Sciatic nerve (tissue), 2 donors: ENCODE measurements around the gene TMEM38B. TPM values are rescaled to one million over a fixed set of nuclear protein-coding genes. Genes with fewer than 3 reads are reported as not detected.

Experiments used
- ATAC-seq: fragments of 200-7000 bp; cut with Tn5 transposase; one replicate; pipeline ENCODE4 v1.9.1; 2020; ENCODE audit warnings: mild to moderate bottlenecking, moderate library complexity
- DNase-seq: peaks from one replicate; pipeline ENCODE4 v3.0.0-alpha.2; 2020; ENCODE audit warnings: low spot score
- intact Hi-C: fragments of 100-400 bp; cut with DNase I; formaldehyde crosslinking; loops from one replicate; pipeline ENCODE4 v1.14.2; 2022
- total RNA-seq: library from RNA; stranded (reverse); fragmentation: NEBNext Ultra II Directional; extraction: Animal tissue kit (Norgen Biotek cat#: 25700); gene quantifications from one replicate; pipeline ENCODE4 v1.2.1, GENCODE V29; 2021
- donor health status: DM: no; HTN: no; CAD: no.
- donor health status: DM: no; HTN: no; CAD: no.

TMEM38B gene, protein sequence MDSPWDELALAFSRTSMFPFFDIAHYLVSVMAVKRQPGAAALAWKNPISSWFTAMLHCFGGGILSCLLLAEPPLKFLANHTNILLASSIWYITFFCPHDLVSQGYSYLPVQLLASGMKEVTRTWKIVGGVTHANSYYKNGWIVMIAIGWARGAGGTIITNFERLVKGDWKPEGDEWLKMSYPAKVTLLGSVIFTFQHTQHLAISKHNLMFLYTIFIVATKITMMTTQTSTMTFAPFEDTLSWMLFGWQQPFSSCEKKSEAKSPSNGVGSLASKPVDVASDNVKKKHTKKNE
- total RNA-seq: 9.5 TPM

DNA sequence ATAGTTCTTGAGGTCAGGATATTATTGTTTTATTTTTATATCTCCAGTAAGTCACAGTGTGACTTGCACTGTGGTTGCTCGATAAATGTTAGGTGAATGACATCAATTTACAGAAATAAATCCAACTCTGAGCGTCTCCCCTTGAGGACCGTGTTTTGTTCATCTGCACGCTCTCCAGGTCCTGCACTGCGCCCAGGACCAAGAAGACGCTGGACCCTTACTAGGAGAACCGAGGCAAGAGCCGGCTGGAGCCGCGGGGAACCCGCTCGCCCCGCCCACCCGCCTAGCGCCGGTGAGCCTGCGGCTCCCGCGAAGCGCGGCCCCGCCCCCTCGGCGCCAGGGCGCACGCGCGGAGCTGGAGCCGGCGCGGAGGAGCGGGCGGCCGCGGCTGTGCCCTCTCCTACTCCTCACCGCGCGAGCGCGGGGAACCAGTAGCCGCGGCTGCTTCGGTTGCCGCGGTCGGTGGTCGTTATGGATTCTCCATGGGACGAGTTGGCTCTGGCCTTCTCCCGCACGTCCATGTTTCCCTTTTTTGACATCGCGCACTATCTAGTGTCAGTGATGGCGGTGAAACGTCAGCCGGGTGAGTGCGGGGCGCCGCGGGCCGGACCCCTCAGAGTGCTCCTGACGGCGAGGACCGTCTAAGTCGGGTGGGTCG lies at the start of gene TMEM38B:
Gene TMEM38B, plus strand, starts transcription at position 352 of the 658 bp plus-strand sequence. Its CDS starts 120 bp downstream, at position 472.
- ATAC-seq (peak; percentile 97), DNase-seq (peak; percentile 83)
- intact Hi-C loops: no loop called here

DNA sequence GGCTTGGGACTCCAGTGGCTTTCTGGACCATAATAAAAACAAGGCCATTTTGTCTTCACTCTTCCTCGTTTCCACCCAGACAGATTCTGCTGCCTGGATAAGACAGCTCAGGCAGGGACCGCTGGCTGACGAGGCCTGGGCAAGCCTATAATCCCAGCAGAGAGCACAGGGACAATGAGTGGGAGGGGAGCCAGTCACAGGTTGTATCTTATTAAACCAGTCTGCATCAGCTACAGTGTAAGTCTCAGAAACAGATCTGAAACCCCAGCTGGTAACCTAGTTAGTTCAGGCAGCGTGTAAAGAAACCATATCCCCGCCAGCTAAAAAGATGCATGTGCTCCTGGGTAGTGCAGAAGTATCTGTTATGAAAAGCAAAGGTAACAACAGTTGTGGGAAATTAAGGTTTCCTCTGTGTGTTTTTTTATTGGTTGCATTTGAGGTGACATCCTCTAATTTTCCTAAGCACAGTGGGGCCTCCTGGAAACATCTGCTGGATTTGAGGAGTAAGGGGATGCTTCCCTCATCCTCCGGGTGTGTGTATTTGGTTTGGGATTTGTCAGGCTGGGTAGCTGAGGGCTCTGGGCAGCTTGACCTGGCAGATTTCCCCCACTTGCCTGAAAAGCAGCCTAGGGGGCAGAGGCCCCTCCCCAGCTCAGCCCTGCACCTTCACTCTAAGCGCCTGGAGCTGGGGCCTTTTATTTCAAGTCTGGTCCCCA lies 47.3 kb upstream of the TMEM38B start:
- DNase-seq (no peak), ATAC-seq (no peak)
- intact Hi-C loops: no loop called here

DNA sequence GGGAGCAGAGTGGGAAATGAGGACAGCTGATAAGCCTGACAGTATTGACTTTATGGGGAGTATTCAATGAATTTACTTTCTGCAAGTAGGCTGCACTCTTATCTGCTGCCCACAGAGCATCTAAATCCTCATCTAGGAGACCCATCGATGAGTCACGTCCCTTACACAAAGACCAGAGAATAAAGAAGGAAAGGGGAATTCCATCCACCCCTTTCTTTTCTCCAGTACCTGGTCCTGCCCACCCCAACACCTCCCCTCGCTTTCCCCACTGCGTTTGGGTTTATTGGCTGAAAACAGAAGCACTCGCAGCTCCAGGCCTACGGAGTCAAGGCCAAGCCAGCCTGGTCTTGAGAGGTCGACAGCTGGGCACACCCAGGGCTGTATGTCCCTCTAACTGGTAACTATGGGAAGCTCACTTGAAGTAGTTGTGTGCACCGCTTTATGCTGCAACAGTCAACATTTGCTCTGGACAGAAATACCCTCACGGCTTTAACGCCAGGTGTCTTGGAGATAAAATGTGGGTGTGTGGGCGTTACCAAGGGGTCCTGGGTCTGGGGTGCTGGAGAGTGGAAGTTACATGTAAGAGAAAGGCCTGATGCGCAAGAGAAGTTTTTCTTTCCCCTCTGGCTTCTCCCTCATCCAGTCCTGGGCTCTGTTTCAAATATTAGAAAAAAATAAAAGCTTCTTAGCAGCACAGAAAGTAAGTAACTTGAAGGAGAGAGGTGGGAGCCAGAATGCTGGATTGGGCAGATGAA lies 46.6 kb upstream of the TMEM38B start:
- intact Hi-C loops: no loop called here

DNA sequence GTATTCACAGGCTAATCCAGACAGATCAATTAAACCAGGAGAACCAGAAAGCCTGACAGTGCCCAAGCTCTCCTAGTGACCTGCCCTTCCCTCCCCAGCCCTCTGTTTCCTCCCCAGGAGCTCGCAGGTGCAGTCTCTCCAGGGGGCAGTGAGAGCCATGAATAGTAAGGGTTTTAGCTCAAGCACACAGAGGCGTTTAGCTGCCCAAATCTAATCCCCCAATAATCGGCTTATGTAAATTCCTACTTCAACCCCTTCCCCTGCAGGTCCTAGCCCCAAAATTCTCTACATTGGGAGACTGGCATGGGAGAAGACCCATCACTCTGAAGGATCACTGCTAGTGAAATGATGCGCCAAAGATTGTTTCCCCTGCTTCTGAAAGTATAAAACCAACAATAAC lies 42.5 kb upstream of the TMEM38B start:
- intact Hi-C loops: no loop called here
- ATAC-seq (no peak), DNase-seq (no peak)

More for the DNA sequence above, 46.6 kb upstream of the TMEM38B start:
- DNase-seq: no peak
- no peak for ATAC-seq

DNA sequence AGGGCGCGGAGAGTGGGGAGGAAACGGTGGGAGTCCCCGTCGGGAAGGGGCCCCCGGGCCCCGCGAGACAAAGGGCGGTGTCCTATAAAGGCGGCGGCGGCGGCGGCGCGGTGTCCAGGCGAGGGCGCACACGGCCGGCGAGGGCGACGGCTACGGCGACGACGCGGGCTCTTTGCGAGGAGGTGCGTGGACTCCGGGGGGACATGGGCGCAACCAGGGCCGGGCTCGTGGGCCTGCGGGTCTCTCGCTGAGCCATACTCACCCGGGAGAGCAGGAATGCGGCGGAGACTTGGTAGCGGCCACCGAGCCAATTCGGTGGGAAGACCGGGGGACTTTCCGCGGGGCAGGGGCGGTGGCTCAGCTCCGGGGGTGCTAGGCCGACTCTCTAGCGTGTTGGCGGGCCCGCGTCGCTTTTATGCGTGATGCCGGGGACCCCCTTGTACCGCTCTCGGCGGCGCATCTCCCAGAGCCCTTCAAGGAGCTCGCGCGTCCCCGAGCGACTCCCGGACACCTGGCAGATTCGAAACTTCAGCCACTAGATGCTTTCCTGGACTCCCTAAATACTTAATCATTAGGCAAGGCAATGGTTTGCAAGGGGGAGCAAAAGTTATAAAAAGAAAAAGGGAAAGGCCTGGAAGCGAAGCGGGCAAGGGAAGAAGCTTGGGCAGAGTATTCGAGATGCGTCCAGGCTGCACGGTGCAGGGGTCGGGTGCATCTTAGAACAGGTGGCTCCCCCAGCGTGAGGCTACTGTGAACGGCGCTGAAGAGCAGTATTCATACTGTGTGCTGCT lies 38.0 kb upstream of the TMEM38B start:
- intact Hi-C loops: no loop called here
- peak; percentile 62 for ATAC-seq
- DNase-seq: no peak

DNA sequence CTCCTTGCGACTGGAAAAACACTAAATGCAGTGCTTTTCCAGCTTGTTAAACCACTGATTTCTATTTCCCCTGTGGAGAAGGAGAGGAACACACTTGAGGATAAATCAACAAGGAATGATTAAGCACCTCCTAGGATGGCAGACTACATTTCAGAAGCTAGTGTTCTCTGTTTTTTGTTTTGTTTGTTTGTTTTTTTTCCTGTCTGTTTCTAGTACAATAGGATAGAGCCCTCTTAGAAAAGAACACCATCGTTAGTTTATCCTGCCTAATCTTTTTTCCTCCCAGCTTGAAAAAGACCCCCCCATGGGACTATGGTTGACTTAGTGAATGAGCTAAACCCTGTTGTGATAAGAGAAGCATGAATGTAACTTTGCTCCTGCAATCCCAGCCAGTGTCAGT lies 36.0 kb upstream of the TMEM38B start:
- intact Hi-C loops: no loop called here
- ATAC-seq: no peak
- no peak for DNase-seq

DNA sequence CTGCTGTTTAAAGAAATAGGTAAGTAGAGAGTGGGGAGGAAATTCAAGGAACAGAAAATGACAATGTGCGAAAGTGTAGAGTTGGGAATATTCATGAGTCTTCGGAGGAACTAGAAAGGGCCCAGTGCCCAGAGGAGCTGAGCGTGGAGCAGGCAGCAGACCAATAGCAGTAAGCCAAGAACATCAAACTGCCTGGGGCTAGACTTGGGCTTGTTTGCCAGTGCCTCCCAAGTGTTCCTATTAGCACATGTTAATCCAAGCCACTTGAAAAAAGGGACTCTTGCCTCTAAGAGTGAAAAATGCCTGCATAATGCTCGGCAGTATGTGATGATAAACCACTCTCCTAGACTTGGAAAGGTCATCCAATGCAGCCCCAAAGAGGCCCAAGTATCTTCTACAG lies 33.3 kb upstream of the TMEM38B start:
- intact Hi-C loops: no loop called here
- ATAC-seq: no peak
- no peak for DNase-seq

DNA sequence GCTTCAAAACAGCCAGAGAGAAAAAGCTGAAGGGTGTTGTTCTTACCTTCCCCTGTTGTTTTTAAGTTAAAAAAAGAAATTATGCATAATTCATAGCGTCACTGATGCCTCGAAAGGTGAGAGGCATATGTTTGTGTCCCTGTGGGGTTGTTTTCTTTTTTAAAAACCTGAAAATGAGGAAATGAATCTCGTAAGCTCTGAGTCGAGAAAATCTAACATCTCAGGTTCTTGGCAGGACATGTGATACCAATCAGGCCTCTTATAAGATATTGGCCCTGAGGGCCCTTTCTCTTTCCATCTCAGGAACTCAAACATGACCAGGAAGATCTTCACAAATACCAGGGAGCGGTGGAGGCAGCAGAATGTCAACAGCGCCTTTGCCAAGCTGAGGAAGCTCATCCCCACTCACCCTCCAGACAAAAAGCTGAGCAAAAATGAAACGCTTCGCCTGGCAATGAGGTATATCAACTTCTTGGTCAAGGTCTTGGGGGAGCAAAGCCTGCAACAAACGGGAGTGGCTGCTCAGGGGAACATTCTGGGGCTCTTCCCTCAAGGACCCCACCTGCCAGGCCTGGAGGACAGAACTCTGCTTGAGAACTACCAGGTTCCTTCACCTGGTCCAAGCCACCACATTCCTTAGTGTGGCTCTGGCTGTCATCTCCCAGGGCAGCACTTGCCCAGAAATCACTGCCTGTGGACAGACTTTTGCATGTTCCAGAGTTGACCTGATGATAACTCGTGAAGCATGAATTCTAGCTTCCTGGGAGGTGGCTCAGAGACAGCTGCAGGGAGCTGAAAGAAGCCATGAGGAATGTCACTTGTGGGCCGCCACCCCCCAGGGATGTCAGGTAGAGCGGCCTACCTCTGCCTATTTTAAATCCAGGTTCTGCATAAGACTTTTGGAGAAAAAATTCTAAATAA lies 31.9 kb upstream of the TMEM38B start, which contains the start of gene TAL2:
Gene TAL2, plus strand, starts transcription at position 274 of the 921 bp plus-strand sequence. Its CDS starts 40 bp downstream, at position 314.
- intact Hi-C loops: no loop called here
- ATAC-seq (no peak), DNase-seq (no peak)

DNA sequence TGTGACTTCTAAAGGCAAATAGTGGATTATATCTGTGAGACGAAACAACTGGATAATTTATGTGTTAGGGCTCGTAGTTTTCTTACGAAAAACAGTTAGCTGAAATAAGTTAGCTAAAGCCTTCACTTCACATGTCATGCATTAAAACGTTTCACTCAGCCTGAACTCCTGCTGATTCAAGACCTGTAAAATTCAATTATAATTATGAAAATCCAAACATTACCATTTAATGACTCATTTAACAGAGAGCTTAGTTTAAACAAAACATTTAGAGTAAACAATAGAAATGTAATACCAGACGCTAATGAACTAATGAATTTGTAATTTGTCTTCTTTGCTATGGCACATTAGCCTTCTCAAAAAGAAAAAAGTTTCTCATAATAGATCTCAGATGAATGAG lies 30.4 kb upstream of the TMEM38B start:
- intact Hi-C loops: no loop called here
- ATAC-seq (no peak), DNase-seq (no peak)

DNA sequence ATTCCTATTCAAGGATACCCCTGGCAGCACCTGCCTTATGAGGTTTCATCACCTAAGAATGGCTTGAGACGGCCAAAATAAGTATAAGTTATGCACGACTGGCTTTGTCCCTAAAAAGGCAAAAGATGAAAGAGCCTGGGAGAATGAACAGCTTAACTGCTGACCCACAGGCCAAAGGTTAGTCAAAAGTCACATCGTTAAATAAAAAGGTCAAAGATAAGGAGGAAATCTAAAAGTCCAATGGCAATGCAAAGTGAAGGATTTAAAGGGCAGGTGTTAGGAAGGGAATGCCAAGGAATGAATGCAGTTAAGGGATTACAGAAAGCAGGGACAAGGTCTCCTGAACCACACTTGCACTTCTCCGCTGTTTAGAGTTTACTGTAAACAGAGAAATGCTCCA lies 26.5 kb upstream of the TMEM38B start:
- DNase-seq (no peak), ATAC-seq (no peak)
- intact Hi-C loops: no loop called here

DNA sequence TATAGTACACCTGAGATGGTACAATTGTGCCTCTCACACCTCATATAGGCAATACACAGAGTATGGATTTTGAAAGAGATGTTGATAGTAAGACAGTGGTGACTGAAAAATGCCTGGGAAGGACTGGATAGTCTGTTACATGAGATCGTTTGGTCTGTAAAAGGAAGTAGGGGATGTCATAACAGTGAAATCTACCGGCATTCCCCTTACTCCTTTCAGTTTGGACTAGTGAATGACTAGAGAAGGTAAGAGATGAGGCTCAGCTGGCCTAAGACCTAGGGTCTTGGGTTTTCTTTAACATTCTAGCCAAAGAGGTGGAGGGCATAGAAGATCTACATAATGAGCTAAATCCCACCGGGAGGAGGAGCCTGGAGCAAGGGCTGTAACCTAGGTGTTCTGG lies 24.0 kb upstream of the TMEM38B start:
- ATAC-seq (no peak), DNase-seq (no peak)
- intact Hi-C loops: no loop called here

DNA sequence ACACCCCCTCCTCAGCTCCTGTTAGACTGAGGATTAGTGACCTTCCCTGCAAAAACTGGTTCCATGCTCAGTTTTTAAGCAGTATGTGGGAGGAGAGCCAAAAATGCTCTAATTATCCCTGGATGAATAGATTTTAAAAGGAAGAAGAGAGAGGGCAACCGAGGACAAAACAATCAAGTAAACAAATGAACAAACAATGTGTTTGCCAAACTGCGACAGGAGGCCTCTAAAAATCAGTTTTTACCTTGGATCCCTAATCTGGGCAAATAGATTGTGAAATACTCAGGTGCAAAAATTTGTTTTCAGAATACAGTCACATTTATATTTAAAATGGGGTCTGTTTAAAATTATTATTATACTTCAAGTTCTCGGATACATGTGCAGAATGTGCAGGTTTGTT lies 23.6 kb upstream of the TMEM38B start:
- ATAC-seq (no peak), DNase-seq (no peak)
- intact Hi-C loops: no loop called here

DNA sequence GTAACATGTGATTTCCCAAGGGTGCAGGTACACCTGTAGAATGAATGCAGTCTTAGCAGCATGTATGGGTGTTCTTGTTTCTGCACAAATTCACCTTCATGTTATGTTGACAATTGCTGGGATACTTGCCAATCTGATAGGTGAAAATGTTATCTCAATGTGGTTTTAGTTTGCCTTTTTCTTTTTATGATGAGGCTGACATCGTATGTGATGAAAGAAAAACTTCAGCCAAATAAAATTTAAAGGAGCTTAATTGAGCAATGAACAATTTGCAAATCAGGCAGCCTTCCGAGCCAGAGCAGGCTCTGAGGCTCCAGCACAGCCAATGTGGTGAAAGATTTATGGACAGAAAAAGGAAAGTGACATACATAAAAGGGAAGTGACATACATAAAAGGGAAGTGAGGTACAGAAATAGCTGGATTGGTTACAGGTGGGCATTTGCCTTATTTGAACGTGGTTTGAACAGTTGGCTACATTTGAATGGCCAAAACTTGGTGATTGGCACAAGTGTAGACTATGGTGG lies 21.6 kb upstream of the TMEM38B start:
- ATAC-seq (no peak), DNase-seq (no peak)
- intact Hi-C loops: no loop called here

DNA sequence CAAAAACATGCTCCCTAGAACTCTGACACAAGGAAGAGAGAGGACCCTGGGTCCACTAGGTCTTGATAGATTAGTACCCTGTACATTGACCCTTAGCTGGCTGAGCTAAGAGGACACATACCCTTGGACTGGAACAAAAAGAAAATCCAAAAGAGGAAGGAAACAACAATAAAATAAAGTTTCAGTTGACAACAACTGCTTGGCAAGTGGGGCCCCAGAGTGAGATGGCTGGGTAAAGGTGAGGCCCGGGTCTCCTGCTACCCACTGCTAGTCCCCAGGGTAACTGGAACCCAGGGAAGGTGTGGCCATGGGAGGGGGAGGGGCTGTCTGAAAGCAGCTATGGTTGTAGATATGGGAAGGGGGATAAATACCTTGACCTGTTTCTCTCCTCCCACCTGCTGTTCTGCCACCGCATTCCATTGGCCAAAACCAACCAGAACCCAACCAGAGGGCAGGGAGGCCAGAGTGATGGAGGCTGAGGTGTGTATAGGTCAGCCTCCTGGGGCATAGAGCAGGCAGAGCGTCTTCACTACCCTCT lies 20.4 kb upstream of the TMEM38B start:
- ATAC-seq (no peak), DNase-seq (no peak)
- intact Hi-C loops: no loop called here

DNA sequence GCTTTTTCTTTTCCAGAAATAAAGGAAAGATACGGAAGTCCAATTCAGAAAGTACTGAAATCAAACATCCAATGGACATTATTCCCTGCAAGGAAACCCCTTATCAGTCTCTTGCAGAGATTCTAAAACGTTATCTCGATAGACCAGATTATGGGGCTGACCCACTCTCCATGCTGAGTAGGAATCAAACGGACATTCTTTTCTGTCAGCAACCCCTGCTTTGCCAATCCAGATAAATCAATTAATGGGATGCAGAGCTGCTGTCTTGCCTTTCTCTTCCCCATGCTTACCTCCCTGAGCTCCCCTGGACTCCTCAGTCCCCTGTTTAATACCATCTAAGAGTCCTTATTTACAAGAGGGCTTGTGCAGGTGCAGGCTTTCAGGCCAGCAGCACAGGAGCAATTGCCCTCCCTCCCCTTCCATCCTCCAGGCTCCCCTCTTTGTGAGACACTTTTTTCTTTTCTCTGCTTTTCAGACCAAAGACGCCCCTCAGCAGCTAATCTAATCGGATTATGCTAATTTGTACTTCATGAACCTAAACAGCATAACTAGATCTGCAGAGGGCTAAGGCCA lies 17.9 kb upstream of the TMEM38B start:
- DNase-seq (no peak), ATAC-seq (no peak)
- intact Hi-C loops: no loop called here

DNA sequence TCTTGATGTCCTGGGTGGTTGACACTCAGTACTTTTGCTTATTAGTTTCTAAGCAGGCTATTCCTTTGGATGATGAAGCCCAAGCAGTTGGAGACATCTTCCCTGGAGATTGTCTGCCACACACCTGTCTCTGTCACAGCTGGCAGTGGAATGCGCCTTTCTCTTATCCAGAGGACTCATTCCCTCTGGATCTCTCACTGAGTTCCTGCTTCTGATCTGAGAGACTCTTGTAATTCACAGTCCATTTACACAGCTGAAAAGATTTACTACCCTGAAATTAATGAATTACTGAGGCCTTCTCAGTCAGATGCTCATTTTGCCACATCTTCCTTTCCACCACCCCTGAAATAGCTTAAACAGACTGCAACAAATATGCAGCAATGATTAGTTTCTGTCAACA lies 16.2 kb upstream of the TMEM38B start:
- no peak for ATAC-seq
- DNase-seq: no peak
- intact Hi-C loops: no loop called here

DNA sequence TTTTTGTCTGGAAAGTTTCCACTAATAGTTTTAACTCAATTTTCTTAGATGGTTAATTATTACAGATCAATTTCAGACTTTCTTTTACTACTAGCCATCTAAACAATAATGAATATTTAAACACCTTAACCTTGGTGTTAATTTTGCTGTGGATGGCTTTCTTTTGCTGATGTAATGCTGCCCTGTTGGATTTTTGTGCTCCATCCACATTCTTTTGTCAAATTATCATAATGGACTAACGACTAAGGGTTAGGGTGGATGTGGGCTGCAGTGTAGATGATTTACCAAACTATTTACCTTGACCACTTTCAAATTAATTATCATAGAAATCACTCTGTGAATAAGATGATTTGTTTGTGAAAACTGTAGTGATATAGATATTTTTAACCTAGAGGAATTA lies 15.6 kb upstream of the TMEM38B start:
- ATAC-seq (no peak), DNase-seq (no peak)
- intact Hi-C loops: no loop called here
